Cardiac fibroblast (primary cell): Measurements from ENCODE around the gene MEX3C.

ENCODE experiments used
- DNase-seq, 2 donors: peaks; one replicate each; pipeline versions ENCODE4 v3.0.0 to v3.0.0-alpha.2; 2010; ENCODE audit warnings: low read depth in 2 of 2
- H3K4me3 ChIP-seq, 2 donors: replicated peaks in 1 of 2; 1 replicate in 1 of 2; 2 replicates in 1 of 2; pipeline ENCODE4 v1.5.1; 2011; ENCODE audit warnings: low read depth in 2 of 2, low read length in 2 of 2, mild to moderate bottlenecking in 2 of 2, moderate library complexity in 1 of 2
- TF ChIP-seq, protein P1 (sequence below): IDR thresholded peaks from one replicate; pipeline ENCODE4 v1.5.1; 2011; ENCODE audit warnings: low read depth, mild to moderate bottlenecking, low read length, inconsistent platforms

The MEX3C gene

GRCh38 chr18:51162617-51163016 is 34.9 kb downstream of the MEX3C start:
- DNase-seq: no peak
- TF ChIP-seq, protein P1, sequence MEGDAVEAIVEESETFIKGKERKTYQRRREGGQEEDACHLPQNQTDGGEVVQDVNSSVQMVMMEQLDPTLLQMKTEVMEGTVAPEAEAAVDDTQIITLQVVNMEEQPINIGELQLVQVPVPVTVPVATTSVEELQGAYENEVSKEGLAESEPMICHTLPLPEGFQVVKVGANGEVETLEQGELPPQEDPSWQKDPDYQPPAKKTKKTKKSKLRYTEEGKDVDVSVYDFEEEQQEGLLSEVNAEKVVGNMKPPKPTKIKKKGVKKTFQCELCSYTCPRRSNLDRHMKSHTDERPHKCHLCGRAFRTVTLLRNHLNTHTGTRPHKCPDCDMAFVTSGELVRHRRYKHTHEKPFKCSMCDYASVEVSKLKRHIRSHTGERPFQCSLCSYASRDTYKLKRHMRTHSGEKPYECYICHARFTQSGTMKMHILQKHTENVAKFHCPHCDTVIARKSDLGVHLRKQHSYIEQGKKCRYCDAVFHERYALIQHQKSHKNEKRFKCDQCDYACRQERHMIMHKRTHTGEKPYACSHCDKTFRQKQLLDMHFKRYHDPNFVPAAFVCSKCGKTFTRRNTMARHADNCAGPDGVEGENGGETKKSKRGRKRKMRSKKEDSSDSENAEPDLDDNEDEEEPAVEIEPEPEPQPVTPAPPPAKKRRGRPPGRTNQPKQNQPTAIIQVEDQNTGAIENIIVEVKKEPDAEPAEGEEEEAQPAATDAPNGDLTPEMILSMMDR: no peak
- H3K4me3 ChIP-seq: no peak overlapping the region

DNA sequence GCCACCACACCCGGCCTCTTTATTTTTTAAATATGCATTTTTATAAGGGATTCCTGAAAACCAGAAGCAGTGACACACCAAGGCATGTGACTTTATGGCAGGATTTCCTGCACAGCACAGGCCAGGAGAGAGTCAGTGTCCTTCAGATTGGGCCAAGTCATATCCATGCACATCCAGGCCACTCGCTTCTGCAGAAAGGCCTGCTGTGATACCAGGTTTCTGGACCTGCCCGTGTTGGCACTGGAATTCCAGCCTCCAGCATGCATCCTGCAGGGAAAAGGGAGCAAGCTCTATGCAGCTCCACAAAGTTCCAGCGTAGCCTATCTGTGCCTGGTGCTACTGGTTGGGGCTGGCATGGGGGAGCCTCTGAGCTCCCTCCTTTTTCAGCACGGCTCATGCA is 36.8 kb downstream of the MEX3C start:
- TF ChIP-seq, protein P1: no peak
- no peak for DNase-seq
- H3K4me3 ChIP-seq: no peak overlapping the region

GRCh38 chr18:51157215-51157614 is 40.3 kb downstream of the MEX3C start:
- no peak overlapping the region for H3K4me3 ChIP-seq
- TF ChIP-seq, protein P1: no peak
- no peak for DNase-seq

DNA sequence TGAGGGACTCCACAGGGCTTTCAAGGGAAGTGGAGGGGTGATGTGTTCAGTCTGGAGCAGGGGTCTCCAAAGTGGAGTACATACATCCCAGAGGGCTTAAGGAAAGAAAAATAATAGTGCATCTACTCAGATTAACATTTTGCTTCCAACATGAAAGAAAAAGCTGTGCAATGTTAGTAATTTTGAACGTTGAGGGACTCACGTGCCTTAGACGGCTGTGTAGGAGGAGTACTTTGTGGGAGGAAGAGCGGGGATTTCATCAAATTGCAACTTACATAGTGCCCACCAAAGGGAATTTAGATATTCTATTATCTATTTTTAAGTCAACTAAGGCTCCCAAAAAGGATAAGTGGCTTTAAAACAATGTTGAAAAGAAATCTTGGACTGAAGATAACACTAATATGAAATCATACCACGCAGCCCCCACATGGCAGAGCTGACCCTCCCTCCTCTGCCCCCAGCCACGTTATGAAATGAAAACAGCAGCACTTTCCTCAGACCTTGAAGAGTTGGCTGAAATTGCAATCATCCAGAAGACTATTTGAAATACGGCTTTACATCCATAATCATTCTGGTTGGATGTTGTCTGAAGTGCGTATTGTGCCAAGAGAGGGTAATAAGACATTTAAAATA is 42.9 kb downstream of the MEX3C start:
- TF ChIP-seq, protein P1: no peak
- no peak for DNase-seq
- no peak overlapping the region for H3K4me3 ChIP-seq

GRCh38 chr18:51153659-51154371 is 43.7 kb downstream of the MEX3C start:
- TF ChIP-seq, protein P1: no peak
- no peak for DNase-seq
- no peak overlapping the region for H3K4me3 ChIP-seq

DNA sequence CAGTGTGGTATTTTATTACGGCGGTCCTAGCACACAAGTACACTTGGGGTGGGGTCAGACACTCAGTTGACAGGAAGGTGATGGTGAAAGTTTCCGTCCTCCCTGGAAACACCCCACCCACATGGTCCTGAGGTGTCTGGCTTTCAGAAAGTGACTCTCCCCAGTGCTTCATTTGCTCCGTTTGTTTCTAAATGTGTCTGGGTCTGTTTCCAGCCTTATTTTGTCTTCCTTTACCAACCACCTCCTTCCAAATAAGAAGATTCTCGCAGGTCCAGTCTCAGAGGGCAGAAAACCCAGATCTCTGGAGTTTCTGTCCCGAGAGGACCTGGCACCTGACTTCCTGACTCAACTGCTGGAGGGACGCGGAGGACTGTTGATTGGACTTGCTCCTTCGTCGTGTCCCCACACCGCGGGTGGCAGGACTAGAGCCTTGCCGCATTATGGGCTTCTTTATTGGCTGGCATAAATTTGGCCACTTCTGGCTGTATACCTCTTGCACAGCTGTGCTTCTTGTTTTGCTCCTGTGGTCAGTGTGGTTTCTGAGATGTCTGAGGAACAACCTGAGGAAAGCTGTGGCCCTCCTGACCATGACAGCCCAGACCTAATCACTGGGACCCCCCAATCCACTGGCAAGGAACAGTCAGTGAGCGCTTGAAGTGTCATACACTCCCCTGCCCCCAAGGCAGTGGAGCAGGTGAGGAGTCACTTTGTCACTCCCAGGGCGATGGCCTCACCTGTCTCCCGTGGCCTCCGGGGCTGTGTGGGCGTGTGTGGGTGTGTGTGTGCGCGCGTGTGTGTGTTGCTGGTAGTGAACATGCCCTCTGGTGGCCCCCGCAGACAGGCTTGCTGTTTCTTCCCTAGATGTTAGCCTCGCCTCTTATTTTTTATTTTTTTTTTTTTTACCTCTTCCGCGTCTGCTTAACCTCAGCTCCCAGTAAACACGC is 45.6 kb downstream of the MEX3C start:
- H3K4me3 ChIP-seq: no peak overlapping the region
- TF ChIP-seq, protein P1: no peak
- no peak for DNase-seq
